Measurements from ENCODE around the gene HTN3.

- TF ChIP-seq CTCF (IDR thresholded peaks at IDR 0.05) (no peak), EP300 (IDR thresholded peaks at IDR 0.05) (no peak), POLR2A (IDR thresholded peaks at IDR 0.05) (no peak), POLR2AphosphoS5 (IDR thresholded peaks at IDR 0.05) (no peak)
Measured at GRCh38 chr4:69995526-69996016, 32.7 kb upstream of the HTN3 start, which contains the start of gene STATH.
